ENCODE data around the gene ITGB5. TPM values are rescaled to one million over a fixed set of nuclear protein-coding genes. Genes with fewer than 3 reads are reported as not detected.
"Not testable (repeated sequence)": the region's sequence is repeated elsewhere in the genome, so short reads cannot be mapped to it uniquely, and the experiment has no call there.

Gene ITGB5
- total RNA-seq, 2 experiments from 2014 or later, result 0.52 to 1.5 TPM

DNA sequence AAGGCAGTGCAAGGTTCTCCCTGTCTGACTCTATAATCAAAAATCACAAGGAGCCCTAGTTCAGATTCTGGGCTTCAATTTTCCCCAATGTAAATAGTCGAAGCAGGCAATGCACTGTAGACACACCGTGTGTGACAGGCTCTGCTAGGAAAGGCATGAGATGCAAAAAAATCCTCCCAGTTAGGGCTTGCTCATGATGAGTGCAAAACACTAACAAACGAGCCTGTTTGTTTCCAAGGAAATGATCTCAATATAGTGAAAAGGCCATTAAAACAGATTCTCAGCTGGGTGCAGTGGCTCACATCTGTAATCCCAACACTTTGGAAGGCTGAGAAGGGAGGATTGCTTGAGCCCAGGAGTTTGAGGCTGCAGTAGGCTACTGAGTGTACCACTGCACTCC lies 101.2 kb downstream of the ITGB5 start:
- DNase-seq, result no peak
- intact Hi-C loops (cut with micrococcal nuclease), result no loop called here
- no peak overlapping the region for H3K27ac Mint-ChIP-seq
- no peaks in the 10 kb centered on the region for H3K36me3 Mint-ChIP-seq
- H3K4me3 Mint-ChIP-seq, result no peak overlapping the region
- H3K9me3 Mint-ChIP-seq, result no peaks in the 10 kb centered on the region
- ChIA-PET POLR2A (no interaction called here), CTCF (interaction anchor here (0.6 to 5.6 kb wide), 8 partner anchors 8 to 116 kb away, joined by 3 to 31 read pairs (median 4); no protein-coding TSS in a partner anchor)
- H3K27me3 Mint-ChIP-seq, result no peaks in the 10 kb centered on the region
- H3K4me1 Mint-ChIP-seq (ENCODE audit: low read depth), result peaks cover 2% of the 10 kb centered on the region

DNA sequence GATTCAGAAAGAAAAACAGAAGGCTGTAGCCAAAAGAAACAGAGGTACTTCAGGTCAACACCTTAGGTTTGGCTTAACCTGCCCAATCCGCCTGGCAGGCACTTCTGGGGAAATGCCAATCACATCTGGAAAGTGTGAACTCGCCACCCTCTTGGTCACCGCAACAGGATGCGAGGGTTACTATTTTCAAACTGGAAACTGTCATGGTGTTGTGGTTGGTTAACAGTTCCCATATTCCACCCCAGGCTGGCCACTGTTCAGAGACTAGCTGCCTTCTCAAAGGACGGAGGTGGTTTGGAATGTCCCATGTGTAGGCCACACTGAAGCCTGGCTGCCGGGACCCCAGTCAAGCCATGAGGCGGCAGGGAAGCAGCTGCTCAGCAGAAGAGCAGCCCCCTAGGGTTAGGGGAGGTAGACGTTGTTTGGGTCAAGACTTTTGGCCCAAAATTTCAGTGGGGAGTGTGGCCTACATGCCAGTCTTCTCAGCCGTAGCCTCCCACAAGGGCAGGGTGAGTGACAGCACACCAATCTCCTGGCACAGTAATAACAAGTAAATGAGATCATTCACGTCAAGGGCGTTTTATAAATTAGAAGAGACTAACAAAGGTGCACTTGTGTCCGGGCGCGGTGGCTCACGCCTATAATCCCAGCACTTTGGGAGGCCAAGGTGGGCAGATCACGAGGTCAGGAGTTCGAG lies 102.3 kb downstream of the ITGB5 start:
- H3K4me3 Mint-ChIP-seq, result no peak overlapping the region
- no peak for DNase-seq
- H3K36me3 Mint-ChIP-seq, result no peaks in the 10 kb centered on the region
- intact Hi-C loops (cut with micrococcal nuclease), result no loop called here
- CTCF ChIA-PET, result interaction anchor here (1.3 to 5.6 kb wide), 2 partner anchors 24 to 112 kb away, joined by 3 to 31 read pairs; no protein-coding TSS in a partner anchor
- POLR2A ChIA-PET, result no interaction called here
- H3K9me3 Mint-ChIP-seq, result no peaks in the 10 kb centered on the region
- no peak overlapping the region for H3K27ac Mint-ChIP-seq
- peaks cover 8% of the 10 kb centered on the region for H3K4me1 Mint-ChIP-seq (ENCODE audit: low read depth)
- H3K27me3 Mint-ChIP-seq, result no peaks in the 10 kb centered on the region

DNA sequence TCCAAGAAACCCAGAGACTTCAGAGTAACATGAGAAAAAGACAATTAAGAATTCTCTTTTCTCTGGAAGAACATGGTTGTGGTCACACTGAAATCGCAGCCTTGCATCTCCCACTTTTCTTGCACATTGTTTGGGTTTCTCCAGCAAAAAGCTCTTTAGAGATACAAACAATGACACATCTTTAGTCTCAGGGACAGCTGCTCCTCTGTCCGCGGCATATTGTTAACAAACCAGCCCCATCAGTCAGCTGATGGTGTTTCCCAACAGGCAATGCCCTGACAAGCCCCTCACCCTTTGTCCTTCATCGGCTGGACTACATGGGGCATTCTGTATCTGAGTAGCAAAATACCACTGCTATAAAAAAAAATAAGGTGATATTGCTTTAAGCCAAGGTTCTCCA lies 103.5 kb downstream of the ITGB5 start:
- no peak for DNase-seq
- H3K9me3 Mint-ChIP-seq, result no peaks in the 10 kb centered on the region
- no peak overlapping the region for H3K4me3 Mint-ChIP-seq
- no peak overlapping the region for H3K27ac Mint-ChIP-seq
- peaks cover 3% of the 10 kb centered on the region for H3K27me3 Mint-ChIP-seq
- ChIA-PET CTCF (interaction anchor here (5.6 kb wide), 1 partner anchor 23 kb away, joined by 31 read pairs; no protein-coding TSS in a partner anchor), POLR2A (no interaction called here)
- H3K4me1 Mint-ChIP-seq (ENCODE audit: low read depth), result peaks cover 8% of the 10 kb centered on the region
- intact Hi-C loops (cut with micrococcal nuclease), result no loop called here
- no peaks in the 10 kb centered on the region for H3K36me3 Mint-ChIP-seq

GRCh38 chr3:124782377-124782712 lies 104.8 kb downstream of the ITGB5 start:
- intact Hi-C loops (cut with micrococcal nuclease); CTCF ChIA-PET; H3K36me3 Mint-ChIP-seq; H3K27me3 Mint-ChIP-seq; H3K9me3 Mint-ChIP-seq; H3K4me3 Mint-ChIP-seq; POLR2A ChIA-PET; H3K27ac Mint-ChIP-seq; H3K4me1 Mint-ChIP-seq (ENCODE audit: low read depth); DNase-seq: not testable (repeated sequence)

DNA sequence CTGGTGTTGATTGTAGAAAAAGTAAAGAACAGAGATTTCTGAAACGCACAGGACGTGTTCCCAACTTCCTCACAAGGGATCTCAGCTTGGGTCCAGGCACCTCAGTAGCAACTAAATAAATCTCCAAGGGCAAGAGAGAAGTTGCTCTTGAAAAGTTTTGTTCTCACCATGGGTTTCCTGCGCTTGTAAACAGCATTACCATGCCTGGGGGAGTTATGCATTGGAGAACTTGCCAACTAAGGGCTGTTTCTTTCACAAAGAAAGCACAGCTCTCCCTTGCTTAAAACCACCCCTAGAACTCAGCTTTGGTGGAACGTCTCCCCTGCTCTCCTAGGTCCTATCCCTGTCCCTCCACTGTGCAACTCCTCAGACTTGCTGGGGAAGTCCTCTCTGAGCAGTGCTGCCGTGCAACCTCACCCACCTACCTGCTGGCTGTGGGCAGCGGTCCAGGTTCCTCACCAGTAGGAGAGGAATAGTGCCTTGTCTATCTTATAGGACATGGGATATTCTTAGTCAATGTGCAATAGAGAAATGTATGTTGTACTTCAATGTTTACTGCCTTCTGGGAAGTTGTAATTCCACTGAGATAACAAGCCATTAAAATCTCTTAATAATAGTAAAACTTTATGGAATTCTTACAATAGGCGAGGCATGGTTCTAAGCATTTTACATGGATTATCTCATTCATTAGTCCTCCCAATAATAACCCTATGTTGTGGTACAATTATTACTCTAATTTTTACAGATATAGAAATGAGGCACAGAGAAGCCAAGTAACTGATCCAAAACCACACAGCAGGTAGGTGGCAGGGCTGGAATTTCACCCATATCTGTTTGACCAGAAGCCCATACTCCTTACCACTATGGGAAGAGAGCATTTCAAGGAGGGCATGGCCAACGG lies 105.4 kb downstream of the ITGB5 start:
- H3K36me3 Mint-ChIP-seq, result no peaks in the 10 kb centered on the region
- H3K9me3 Mint-ChIP-seq, result no peaks in the 10 kb centered on the region
- CTCF ChIA-PET, result interaction anchor here (1.7 to 3.7 kb wide), 2 partner anchors 21 to 23 kb away, joined by 3 to 18 read pairs; no protein-coding TSS in a partner anchor
- no peak overlapping the region for H3K27ac Mint-ChIP-seq
- H3K4me1 Mint-ChIP-seq (ENCODE audit: low read depth), result peaks cover 8% of the 10 kb centered on the region
- no peak overlapping the region for H3K4me3 Mint-ChIP-seq
- POLR2A ChIA-PET, result no interaction called here
- peaks cover 6% of the 10 kb centered on the region for H3K27me3 Mint-ChIP-seq
- DNase-seq, result no peak
- intact Hi-C loops (cut with micrococcal nuclease), result no loop called here

DNA sequence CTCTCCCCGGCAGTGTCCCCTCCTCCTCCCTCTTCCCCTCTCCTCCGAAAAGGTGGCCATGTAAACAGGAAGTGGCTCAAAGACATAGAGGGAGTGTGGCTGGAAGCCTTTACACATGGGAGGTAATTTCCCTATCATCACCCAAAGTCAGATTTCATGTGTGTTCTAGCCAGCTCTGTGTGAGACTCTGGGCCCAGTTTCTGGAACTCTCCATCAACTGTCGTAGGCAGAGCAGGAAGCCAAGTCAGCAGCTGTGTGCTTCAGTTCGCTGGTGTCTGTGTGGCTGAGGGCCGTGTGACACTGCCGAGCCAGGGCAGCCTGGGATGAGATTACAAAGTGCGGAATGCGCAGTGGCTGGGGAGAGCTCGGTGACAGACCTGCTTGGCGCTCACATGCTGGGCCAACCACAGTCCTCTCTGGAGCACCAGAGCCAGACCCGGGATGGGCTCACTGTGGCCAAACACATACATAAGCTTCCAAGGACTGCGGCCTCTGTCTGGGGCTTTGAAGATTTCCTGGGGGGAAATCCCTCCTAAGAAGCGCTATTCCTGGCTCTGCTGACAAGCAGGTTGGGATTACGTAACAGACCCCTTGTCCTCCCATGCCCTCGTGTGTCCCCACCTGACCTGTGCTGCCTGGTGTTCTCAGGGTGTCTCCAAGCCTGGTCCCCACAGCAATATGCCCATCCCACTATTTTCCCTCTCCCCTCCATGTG lies 106.2 kb downstream of the ITGB5 start:
- ChIA-PET CTCF (interaction anchor here (1.6 to 3.7 kb wide), 3 partner anchors 20 to 120 kb away, joined by 3 to 18 read pairs (median 5); no protein-coding TSS in a partner anchor), POLR2A (no interaction called here)
- no peak for DNase-seq
- Mint-ChIP-seq H3K27me3 (peaks cover 6% of the 10 kb centered on the region), H3K9me3 (no peaks in the 10 kb centered on the region), H3K4me1 (ENCODE audit: low read depth) (peaks cover 8% of the 10 kb centered on the region), H3K36me3 (no peaks in the 10 kb centered on the region), H3K27ac (no peak overlapping the region), H3K4me3 (no peak overlapping the region)
- intact Hi-C loops (cut with micrococcal nuclease), result no loop called here

- ChIA-PET CTCF (interaction anchor here (1.6 to 3.7 kb wide), 3 partner anchors 19 to 121 kb away, joined by 3 to 18 read pairs (median 5); no protein-coding TSS in a partner anchor), POLR2A (no interaction called here)
- DNase-seq, result no peak
- H3K27me3 Mint-ChIP-seq, result peaks cover 6% of the 10 kb centered on the region
- H3K4me1 Mint-ChIP-seq (ENCODE audit: low read depth), result peaks cover 8% of the 10 kb centered on the region
- no peak overlapping the region for H3K4me3 Mint-ChIP-seq
- no peak overlapping the region for H3K27ac Mint-ChIP-seq
- intact Hi-C loops (cut with micrococcal nuclease), result no loop called here
- H3K9me3 Mint-ChIP-seq, result no peaks in the 10 kb centered on the region
- no peaks in the 10 kb centered on the region for H3K36me3 Mint-ChIP-seq
Observed at GRCh38 chr3:124780356-124780755, 106.8 kb downstream of the ITGB5 start.

DNA sequence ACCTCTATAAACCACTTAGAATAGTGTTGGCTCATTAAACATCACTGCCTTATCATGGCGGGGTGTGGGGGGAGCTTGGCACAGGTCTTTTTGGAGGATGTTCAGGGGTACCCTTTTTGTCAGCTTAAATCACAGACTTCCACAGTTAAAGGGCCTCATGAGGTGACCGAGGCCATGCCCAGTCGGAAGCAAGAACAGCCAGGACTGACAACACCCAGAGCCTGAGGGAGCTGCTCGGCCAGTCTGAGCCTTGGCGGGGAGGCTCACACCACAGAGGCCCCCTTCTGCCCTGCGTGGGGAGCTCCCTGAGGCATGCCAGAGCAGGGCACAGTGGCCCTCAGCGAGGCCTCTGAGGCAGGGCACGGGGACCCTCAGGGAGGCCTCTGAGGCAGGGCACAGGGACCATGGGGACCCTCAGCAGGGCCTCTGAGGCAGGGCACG lies 107.4 kb downstream of the ITGB5 start:
- intact Hi-C loops (cut with micrococcal nuclease), result no loop called here
- peaks cover 6% of the 10 kb centered on the region for H3K27me3 Mint-ChIP-seq
- H3K27ac Mint-ChIP-seq, result no peak overlapping the region
- ChIA-PET CTCF (interaction anchor here (1.6 to 3.7 kb wide), 3 partner anchors 19 to 121 kb away, joined by 3 to 18 read pairs (median 5); no protein-coding TSS in a partner anchor), POLR2A (no interaction called here)
- no peak overlapping the region for H3K4me3 Mint-ChIP-seq
- H3K9me3 Mint-ChIP-seq, result no peaks in the 10 kb centered on the region
- DNase-seq, result no peak
- H3K36me3 Mint-ChIP-seq, result no peaks in the 10 kb centered on the region
- H3K4me1 Mint-ChIP-seq (ENCODE audit: low read depth), result peaks cover 8% of the 10 kb centered on the region

DNA sequence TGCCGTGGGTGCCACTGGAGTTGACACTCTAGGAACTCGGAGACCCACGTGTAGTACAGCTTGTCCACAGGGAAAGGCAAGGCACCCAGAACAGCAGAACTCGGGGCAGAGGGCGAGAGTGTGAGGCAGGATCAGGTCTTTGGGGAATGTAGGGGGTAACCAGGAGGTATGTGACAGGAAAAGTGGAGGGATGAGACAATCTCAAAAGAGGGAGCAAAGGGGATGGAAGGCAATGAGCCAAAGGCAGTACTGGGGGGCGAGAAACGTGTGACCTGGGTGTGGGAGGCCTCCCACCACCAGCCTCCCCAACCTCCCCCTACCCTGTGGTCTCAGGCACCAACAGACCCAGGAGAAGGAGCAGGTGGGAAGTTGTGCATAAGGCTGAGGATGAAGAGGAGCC lies 108.0 kb downstream of the ITGB5 start:
- CTCF ChIA-PET, result interaction anchor here (1.6 to 3.7 kb wide), 2 partner anchors 18 to 122 kb away, joined by 5 to 18 read pairs; no protein-coding TSS in a partner anchor
- intact Hi-C loops (cut with micrococcal nuclease), result no loop called here
- H3K27me3 Mint-ChIP-seq, result peaks cover 6% of the 10 kb centered on the region
- POLR2A ChIA-PET, result no interaction called here
- H3K9me3 Mint-ChIP-seq, result no peaks in the 10 kb centered on the region
- DNase-seq, result no peak
- H3K4me3 Mint-ChIP-seq, result no peak overlapping the region
- peaks cover 8% of the 10 kb centered on the region for H3K4me1 Mint-ChIP-seq (ENCODE audit: low read depth)
- H3K36me3 Mint-ChIP-seq, result no peaks in the 10 kb centered on the region
- no peak overlapping the region for H3K27ac Mint-ChIP-seq

DNA sequence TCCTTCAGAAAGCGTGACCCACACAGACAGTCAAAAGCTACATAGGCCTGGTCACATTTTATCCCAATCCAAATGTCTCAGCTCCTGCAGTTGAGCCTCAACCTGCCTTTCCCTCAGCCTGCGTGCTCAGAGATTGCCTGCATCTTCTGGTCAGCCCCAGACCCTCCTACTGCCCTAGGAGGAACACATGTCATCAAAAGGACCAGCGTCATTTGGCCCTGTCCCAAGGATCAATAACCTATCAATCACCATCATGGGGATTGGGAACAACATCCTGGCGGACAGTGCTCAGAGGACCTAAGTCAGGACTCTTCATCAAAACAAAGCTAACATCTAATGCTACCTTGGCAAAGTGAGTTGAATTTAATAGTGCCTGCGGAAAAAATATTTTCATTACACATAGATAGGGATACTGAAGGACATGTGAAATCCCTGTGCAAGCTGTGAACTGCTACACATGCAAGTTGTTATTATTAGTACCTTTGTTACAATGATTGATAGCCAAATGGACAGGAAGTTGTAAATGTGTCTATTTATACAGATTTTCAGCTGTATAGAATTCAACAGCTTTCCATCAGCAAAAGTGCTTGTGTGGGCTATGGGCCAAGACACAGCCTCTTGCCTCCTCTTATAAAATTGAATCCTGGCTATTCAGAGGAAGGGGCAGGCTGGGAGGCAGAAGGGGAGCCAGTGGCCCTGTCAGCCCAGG lies 109.2 kb downstream of the ITGB5 start:
- ChIA-PET POLR2A (no interaction called here), CTCF (interaction anchor here (1.1 to 3.7 kb wide), 2 partner anchors 9 to 17 kb away, joined by 6 to 18 read pairs; no protein-coding TSS in a partner anchor)
- H3K27ac Mint-ChIP-seq, result no peak overlapping the region
- H3K36me3 Mint-ChIP-seq, result no peaks in the 10 kb centered on the region
- DNase-seq, result no peak
- no peaks in the 10 kb centered on the region for H3K9me3 Mint-ChIP-seq
- peaks cover 8% of the 10 kb centered on the region for H3K4me1 Mint-ChIP-seq (ENCODE audit: low read depth)
- intact Hi-C loops (cut with micrococcal nuclease), result no loop called here
- peaks cover 6% of the 10 kb centered on the region for H3K27me3 Mint-ChIP-seq
- no peak overlapping the region for H3K4me3 Mint-ChIP-seq

GRCh38 chr3:124776856-124777255 lies 110.3 kb downstream of the ITGB5 start:
- Mint-ChIP-seq H3K36me3 (no peaks in the 10 kb centered on the region), H3K4me1 (ENCODE audit: low read depth) (peaks cover 8% of the 10 kb centered on the region), H3K9me3 (no peaks in the 10 kb centered on the region), H3K27me3 (peaks cover 11% of the 10 kb centered on the region), H3K27ac (no peak overlapping the region), H3K4me3 (no peak overlapping the region)
- CTCF ChIA-PET, result interaction anchor here (1.5 kb wide), 1 partner anchor 16 kb away, joined by 4 read pairs; no protein-coding TSS in a partner anchor
- intact Hi-C loops (cut with micrococcal nuclease), result no loop called here
- POLR2A ChIA-PET, result no interaction called here
- no peak for DNase-seq

Measured in activated CD4-positive, alpha-beta memory T cell treated with anti-CD3 and anti-CD28 coated beads for 36 hours (primary cell).